HEK293 (cell line): Measurements from ENCODE around the gene NEO1.

ENCODE experiments used
- GLIS1 ChIP-seq: fragments of 450-650 bp; formaldehyde crosslinking; IDR thresholded peaks from 2 replicates; pipeline ENCODE4 v1.5.1; 2016; ENCODE audit warnings: missing biosample characterization, missing genetic modification characterization
- KLF9 ChIP-seq: fragments of 450-650 bp; formaldehyde crosslinking; IDR thresholded peaks from 2 replicates; pipeline ENCODE4 v1.5.1; 2016; ENCODE audit warnings: missing biosample characterization, missing genetic modification characterization, low read depth
- PATZ1 ChIP-seq: fragments of 450-650 bp; formaldehyde crosslinking; IDR thresholded peaks from 2 replicates; pipeline ENCODE4 v1.5.1; 2016; ENCODE audit warnings: missing biosample characterization, missing genetic modification characterization
- PBX3 ChIP-seq: sonication (generic); formaldehyde crosslinking; IDR thresholded peaks from 2 replicates; pipeline ENCODE4 v1.8.1; 2022; ENCODE audit warnings: mild to moderate bottlenecking, moderate library complexity, missing genetic modification reagents
- PRDM10 ChIP-seq: fragments of 450-650 bp; formaldehyde crosslinking; IDR thresholded peaks from 2 replicates; pipeline ENCODE4 v1.5.1; 2016; ENCODE audit warnings: missing biosample characterization, missing genetic modification characterization
- SP7 ChIP-seq: fragments of 450-650 bp; formaldehyde crosslinking; IDR thresholded peaks from 2 replicates; pipeline ENCODE4 v1.5.1; 2016; ENCODE audit warnings: missing biosample characterization, missing genetic modification characterization
- ZBTB26 ChIP-seq: fragments of 450-650 bp; formaldehyde crosslinking; optimal IDR thresholded peaks from 2 replicates; pipeline ENCODE3; 2016; ENCODE audit warnings: missing biosample characterization, mild to moderate bottlenecking, missing genetic modification characterization
- ZBTB49 ChIP-seq: fragments of 450-650 bp; formaldehyde crosslinking; IDR thresholded peaks from 2 replicates; pipeline ENCODE4 v1.5.1; 2016; ENCODE audit warnings: missing biosample characterization, missing genetic modification characterization, low read depth
- ZNF114 ChIP-seq: fragments of 450-650 bp; formaldehyde crosslinking; IDR thresholded peaks from 2 replicates; pipeline ENCODE4 v1.5.0; 2017; ENCODE audit warnings: missing biosample characterization, missing genetic modification characterization
- ZNF133 ChIP-seq: fragments of 450-650 bp; formaldehyde crosslinking; IDR thresholded peaks from 2 replicates; pipeline ENCODE4 v1.5.1; 2016; ENCODE audit warnings: missing biosample characterization, missing genetic modification characterization
- ZNF239 ChIP-seq: fragments of 450-650 bp; formaldehyde crosslinking; IDR thresholded peaks from 2 replicates; pipeline ENCODE4 v1.5.1; 2016; ENCODE audit warnings: missing biosample characterization, missing genetic modification characterization
- ZNF366 ChIP-seq: fragments of 450-650 bp; formaldehyde crosslinking; conservative IDR thresholded peaks from 2 replicates; pipeline ENCODE4 v1.5.1; 2016; ENCODE audit warnings: missing biosample characterization, missing genetic modification characterization
- ZNF394 ChIP-seq: fragments of 450-650 bp; formaldehyde crosslinking; IDR thresholded peaks from 2 replicates; pipeline ENCODE4 v1.5.1; 2016; ENCODE audit warnings: missing biosample characterization, missing genetic modification characterization, mild to moderate bottlenecking, moderate library complexity, borderline replicate concordance
- ZNF513 ChIP-seq: fragments of 450-650 bp; IDR thresholded peaks from 2 replicates; pipeline ENCODE4 v1.5.1; 2018; ENCODE audit warnings: missing biosample characterization, missing genetic modification characterization
- ZNF555 ChIP-seq: fragments of 450-650 bp; formaldehyde crosslinking; conservative IDR thresholded peaks from 2 replicates; pipeline ENCODE4 v1.5.1; 2017; ENCODE audit warnings: missing biosample characterization, mild to moderate bottlenecking, missing genetic modification characterization, inconsistent platforms
- ZNF558 ChIP-seq: fragments of 450-650 bp; formaldehyde crosslinking; IDR thresholded peaks from 2 replicates; pipeline ENCODE4 v1.5.1; 2016; ENCODE audit warnings: missing biosample characterization, missing genetic modification characterization
- ZNF639 ChIP-seq: fragments of 450-650 bp; formaldehyde crosslinking; IDR thresholded peaks from 2 replicates; pipeline ENCODE4 v1.5.1; 2016; ENCODE audit warnings: missing biosample characterization, missing genetic modification characterization
- ZNF654 ChIP-seq: fragments of 450-650 bp; formaldehyde crosslinking; IDR thresholded peaks from 2 replicates; pipeline ENCODE4 v1.5.1; 2016; ENCODE audit warnings: low read depth, missing biosample characterization, missing genetic modification characterization
- ZNF692 ChIP-seq: fragments of 450-650 bp; formaldehyde crosslinking; IDR thresholded peaks from 2 replicates; pipeline ENCODE4 v1.5.1; 2016; ENCODE audit warnings: missing biosample characterization, missing genetic modification characterization
- ZNF747 ChIP-seq: fragments of 450-650 bp; formaldehyde crosslinking; IDR thresholded peaks from 2 replicates; pipeline ENCODE4 v1.5.1; 2016; ENCODE audit warnings: missing biosample characterization, missing genetic modification characterization
- ZNF776 ChIP-seq: fragments of 450-650 bp; formaldehyde crosslinking; IDR thresholded peaks from 2 replicates; pipeline ENCODE4 v1.5.0; 2017; ENCODE audit warnings: missing biosample characterization, missing genetic modification characterization, borderline replicate concordance
- ZNF791 ChIP-seq: fragments of 450-650 bp; formaldehyde crosslinking; IDR thresholded peaks from 2 replicates; pipeline ENCODE4 v1.5.1; 2016; ENCODE audit warnings: missing biosample characterization, missing genetic modification characterization
- ZNF837 ChIP-seq: fragments of 450-650 bp; formaldehyde crosslinking; IDR thresholded peaks from 2 replicates; pipeline ENCODE4 v1.5.1; 2016; ENCODE audit warnings: missing biosample characterization, missing genetic modification characterization

Gene NEO1

GRCh38 chr15:73051807-73052652 lies at the start of gene NEO1 (continued):
- TF ChIP-seq ZNF513 (tag by site-specific recombination) (peak; percentile 68), KLF9 (peak; percentile 35; the same call in 1 of the 2 replicates), ZNF114 (no peak), ZNF366 (tag by site-specific recombination) (no peak), ZNF747 (tag by site-specific recombination) (no peak), ZNF776 (tag by site-specific recombination) (no peak), ZNF558 (tag by site-specific recombination) (no peak), ZBTB26 (peak; percentile 96), ZNF239 (no peak), ZNF791 (no peak), SP7 (peak; percentile 51), ZNF133 (tag by site-specific recombination) (no peak), PATZ1 (peak; percentile 72), PBX3 (0 out of 2 replicates have a peak, but pooled peaks have one; percentile 10), ZNF394 (tag by site-specific recombination) (peak; percentile 80), ZNF692 (peak; percentile 86), PRDM10 (tag by site-specific recombination) (peak; percentile 72), GLIS1 (tag by site-specific recombination) (0 out of 2 replicates have a peak, but pooled peaks have one; percentile 14), ZNF654 (tag by site-specific recombination) (no peak), ZNF837 (no peak), ZNF639 (tag by site-specific recombination) (0 out of 2 replicates have a peak, but pooled peaks have one; percentile 27), ZBTB49 (tag by site-specific recombination) (no peak), ZNF555 (tag by site-specific recombination) (no peak)
- TF ChIP-seq, all 188 proteins: peak for 69
